Dermis blood vessel endothelial cell (primary cell): ENCODE data around the gene CACNA2D4. TPM values are rescaled to one million over a fixed set of nuclear protein-coding genes. Genes with fewer than 3 reads are reported as not detected.
"Not testable (repeated sequence)": the region's sequence is repeated elsewhere in the genome, so short reads cannot be mapped to it uniquely, and the experiment has no call there.

Source experiments
- DNase-seq: peaks from one replicate; pipeline ENCODE4 v3.0.0; 2010
- total RNA-seq: library from RNA; depleted of rRNA; stranded (reverse); fragments of >200 nt; gene quantifications from 2 replicates; pipeline ENCODE4 v1.2.3, GENCODE V29; 2014

CACNA2D4 gene, protein sequence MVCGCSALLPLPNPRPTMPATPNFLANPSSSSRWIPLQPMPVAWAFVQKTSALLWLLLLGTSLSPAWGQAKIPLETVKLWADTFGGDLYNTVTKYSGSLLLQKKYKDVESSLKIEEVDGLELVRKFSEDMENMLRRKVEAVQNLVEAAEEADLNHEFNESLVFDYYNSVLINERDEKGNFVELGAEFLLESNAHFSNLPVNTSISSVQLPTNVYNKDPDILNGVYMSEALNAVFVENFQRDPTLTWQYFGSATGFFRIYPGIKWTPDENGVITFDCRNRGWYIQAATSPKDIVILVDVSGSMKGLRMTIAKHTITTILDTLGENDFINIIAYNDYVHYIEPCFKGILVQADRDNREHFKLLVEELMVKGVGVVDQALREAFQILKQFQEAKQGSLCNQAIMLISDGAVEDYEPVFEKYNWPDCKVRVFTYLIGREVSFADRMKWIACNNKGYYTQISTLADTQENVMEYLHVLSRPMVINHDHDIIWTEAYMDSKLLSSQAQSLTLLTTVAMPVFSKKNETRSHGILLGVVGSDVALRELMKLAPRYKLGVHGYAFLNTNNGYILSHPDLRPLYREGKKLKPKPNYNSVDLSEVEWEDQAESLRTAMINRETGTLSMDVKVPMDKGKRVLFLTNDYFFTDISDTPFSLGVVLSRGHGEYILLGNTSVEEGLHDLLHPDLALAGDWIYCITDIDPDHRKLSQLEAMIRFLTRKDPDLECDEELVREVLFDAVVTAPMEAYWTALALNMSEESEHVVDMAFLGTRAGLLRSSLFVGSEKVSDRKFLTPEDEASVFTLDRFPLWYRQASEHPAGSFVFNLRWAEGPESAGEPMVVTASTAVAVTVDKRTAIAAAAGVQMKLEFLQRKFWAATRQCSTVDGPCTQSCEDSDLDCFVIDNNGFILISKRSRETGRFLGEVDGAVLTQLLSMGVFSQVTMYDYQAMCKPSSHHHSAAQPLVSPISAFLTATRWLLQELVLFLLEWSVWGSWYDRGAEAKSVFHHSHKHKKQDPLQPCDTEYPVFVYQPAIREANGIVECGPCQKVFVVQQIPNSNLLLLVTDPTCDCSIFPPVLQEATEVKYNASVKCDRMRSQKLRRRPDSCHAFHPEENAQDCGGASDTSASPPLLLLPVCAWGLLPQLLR
- 0.17 and 0.33 TPM in 2 replicates for total RNA-seq

DNA sequence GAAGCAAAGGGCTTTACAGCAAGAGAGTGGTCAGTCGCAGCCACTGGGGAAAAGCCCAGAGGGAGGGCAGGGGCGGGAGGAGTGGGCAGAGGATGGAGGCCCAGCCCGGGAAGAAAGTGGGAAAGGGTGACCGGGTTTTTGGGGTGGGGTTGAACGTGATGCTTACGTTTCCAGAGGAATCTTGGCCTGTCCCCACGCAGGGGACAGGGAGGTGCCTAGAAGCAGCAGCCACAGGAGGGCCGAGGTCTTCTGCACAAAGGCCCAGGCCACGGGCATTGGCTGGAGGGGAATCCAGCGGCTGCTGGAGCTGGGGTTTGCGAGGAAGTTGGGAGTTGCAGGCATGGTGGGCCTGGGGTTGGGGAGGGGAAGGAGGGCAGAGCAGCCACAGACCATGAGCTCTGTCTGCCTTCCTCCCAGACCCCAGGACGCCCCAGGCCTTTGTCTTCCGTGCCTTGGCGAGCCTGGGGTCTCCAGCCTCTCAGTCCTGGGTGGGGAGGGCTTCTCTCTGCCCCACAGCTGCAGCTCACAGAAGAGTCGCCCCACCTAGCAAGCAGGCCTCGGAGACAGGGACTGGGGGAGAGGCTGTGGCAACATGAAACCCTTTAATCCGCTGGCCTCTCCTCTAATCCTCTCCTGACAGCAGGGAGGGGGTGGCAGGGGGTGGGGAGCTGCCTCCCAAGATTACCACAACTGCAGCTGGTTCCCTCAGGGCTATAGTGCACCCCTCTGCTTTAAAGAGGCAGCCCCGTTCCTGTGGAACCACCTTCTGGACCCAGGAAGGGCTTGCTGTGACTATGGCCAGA lies at the start of gene CACNA2D4:
CACNA2D4 (minus strand) TSS at position 572 of the 803 bp plus-strand sequence; CDS start at position 393, 179 bp downstream.
- no peak for DNase-seq

DNA sequence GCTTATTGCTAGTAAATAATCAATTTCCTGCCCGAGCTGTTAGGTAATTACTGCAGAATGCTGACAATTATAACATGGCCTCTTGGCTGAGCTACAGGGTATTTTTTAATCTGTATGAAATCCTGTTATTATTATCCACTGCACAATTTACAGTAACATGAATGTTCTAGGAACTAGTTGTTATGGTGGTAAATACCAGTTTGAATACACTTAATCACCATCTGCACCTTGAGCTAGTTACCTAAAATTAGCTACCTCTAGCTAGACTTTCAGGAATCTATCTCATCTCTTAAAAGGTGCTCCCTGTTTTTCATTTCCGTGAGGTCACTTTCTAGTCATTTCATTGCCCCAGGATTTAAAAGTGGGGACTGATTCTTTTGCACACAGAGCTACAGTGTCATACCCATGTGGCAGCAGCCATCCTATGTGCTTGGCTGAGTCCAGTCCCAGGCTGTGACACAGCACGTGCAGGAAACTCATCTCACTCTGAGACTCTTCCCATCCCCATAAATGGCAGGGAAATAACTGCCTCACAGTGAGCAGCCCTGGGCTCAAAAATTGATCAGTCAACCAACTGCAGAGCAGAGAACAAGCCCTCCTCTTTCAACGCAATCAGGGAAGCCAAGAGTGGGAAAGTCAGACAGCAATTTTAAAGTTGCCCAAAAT lies 48.2 kb upstream of the CACNA2D4 start:
- DNase-seq, result no peak

DNA sequence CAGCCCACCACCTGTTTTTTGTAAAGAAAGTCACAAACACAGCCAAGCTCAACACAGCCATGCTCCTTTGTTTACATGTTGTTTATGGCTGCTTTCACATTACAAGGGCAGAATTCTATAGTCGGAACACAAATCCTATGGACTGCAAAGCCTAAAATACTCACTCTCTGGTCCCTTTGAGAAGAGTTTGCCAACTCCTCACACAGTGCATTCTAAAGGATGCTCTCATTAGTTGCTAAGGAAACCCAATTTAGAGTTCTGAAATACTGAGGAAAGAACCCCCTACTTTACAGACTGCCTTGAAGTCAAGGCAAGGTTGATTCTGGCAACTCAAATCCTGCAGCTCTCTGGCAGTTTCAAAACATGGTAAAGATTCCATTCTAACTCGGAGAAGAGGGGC lies 47.5 kb upstream of the CACNA2D4 start:
- DNase-seq, result no peak

DNA sequence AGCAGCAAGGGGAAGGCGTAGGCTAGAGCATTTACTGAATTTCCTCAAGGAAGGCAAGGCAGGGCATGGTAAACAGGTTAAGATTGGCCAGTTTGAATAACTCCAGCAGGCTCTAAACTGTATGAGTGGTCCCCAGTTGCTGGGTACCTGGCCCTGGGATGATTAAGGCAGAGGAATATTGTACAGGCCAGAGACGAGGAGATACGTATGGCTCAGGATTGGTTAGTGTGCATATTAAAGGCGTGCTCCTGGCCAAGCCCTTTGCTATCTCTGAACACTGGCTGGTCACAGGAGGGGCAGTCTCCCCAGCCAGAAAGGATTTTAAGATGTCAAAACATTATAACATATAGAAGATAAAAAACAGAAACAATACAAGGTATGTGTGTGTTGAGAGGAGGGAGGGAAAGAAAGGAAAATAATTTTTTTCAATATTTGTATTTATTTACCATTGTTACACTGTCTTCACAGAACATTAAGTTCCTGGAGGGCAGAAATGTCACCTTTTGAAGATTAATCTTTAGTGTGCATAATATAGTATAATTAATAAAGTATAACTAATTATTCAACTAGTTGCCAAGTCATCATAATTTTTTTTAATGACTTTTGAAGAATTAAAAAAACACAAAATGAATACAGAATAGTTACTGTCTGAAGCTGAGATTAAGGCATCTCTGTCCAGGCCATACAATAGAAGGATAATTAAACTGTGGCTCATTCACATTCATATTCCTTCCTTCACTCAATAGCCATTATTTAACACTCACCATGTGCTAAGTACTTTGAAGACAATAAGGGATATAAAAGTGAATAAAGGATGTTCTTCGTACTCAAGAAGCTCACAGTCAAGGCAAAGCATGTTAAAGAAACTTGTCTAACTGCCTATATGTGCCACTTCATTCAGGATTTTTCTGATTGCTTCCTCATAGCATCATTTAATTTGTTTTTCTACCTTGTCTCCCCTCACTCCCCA lies 43.9 kb upstream of the CACNA2D4 start:
- no peak for DNase-seq

DNA sequence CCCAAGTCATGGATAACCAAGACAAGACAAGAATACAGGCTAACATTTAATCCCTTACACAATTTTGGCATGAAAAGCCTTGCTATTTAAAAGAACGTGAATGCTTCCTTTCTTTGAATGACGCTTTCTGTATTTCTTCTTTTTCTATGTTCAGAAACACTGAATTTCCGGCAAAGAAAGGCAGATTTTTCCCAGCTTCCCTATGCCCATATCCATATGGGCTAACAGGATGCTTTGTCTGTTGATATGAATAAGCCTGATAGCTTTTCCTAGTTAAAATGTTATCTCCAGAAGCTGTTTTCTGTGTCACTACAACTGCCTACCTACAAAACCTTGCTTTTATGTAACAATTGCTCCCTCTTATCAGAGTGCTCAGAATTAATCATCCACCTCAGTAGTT lies 38.3 kb upstream of the CACNA2D4 start:
- DNase-seq, result no peak

DNA sequence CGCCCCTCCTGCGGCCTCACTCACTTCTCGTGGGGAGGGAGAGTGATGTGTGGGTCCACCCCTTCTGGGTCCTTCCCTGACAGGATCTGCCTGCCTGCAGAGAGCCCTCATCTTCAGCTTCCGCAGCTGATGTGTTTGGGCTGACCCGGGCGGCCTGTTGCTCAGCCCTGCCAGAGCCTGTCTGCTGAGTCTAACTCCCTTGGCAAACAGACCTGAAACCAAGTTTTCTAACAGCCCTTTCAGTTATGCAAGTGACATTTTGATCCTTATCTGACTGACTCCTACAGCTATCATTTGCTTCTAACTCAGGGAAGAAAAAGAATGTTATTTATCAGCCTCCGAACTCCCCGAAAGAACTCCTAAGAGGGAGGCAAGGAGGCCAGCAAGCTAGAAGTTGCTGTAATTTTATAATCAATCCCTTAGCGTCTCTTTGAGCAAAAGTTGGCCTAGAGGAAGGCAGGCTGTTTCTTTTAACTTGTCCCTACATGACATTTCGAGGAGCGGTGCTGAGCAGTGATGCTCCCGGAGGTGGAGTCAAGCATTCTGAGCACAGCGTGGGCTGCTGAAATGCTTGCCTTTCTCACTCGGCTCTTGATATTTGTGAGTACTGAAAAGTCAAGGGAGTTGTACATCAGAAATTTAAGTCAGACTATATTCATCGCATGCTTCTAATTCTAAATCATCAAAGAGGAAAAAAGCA lies 31.5 kb upstream of the CACNA2D4 start:
- DNase-seq, result no peak

DNA sequence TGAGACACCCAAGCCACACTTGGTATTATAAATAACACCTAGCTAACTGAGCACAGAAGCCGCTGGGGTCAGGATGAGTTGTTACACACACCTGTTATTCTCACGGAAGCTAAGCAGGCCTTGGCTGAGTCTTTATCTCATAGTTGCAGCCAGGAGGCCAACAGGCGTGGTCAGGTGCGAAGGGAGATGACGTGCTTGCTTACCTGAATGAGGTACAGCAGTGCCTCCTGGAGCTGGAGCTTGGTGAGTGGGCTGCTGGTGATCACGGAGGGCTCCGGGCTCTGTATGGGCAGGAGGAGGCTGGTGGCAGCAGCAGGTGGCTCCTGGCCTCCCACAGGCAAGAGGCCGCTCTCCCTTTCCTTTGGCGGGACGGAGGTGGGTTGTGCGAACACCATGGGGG lies 30.4 kb upstream of the CACNA2D4 start:
- DNase-seq, result no peak

DNA sequence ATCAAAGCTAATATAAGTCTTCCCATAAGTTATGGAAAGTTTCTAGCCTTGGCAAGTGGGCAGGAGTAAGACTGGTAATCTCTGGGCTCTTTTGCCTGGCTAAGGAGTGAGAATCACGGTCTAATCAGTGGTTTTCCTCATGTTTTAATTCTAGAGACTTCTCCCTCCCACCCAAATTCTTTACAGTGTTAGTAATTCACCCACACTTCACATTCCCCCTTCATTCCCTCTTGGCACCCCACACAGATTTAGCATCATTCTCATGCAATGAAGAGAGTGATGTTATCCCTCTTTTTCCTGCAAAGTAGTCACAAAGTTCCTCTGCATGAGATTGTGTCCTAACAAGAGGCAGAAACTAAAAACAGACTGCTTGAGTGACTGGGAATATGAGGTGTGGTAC lies 28.6 kb upstream of the CACNA2D4 start:
- no peak for DNase-seq

DNA sequence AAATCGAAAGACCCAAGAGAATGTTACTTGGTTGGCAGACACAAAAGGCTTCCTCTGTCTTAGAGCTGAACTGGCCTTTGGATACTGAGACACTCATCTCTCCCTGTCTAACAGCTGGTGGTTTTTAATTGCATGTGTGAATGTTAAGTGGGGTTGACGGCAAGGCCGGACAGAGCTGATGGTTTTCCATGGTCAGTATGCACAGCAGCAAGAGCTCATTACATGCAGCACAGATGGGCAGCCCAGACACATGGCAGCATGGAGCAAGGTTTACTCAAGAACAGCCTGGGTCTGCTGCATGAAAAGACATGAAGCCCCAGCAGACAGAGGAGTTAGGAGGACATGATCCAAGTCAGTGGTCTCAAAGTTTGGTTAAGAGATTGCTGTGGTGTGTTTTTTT lies 27.8 kb upstream of the CACNA2D4 start:
- no peak for DNase-seq

DNA sequence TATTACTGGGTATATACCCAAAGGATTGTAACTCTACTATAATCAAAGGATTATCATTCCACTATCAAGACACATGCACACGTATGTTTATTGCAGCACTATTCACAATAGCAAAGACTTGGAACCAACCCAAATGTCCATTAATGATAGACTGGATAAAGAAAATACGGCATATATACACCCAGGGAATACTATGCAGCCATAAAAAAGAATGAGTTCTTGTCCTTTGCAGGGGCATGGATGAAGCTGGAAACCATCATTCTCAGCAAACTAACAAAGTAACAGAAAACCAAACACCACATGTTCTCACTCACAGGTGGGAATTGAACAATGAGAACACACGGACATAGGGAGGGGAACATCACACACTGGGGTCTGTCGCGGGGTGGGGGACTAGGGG lies 27.1 kb upstream of the CACNA2D4 start:
- DNase-seq, result not testable (repeated sequence)

DNA sequence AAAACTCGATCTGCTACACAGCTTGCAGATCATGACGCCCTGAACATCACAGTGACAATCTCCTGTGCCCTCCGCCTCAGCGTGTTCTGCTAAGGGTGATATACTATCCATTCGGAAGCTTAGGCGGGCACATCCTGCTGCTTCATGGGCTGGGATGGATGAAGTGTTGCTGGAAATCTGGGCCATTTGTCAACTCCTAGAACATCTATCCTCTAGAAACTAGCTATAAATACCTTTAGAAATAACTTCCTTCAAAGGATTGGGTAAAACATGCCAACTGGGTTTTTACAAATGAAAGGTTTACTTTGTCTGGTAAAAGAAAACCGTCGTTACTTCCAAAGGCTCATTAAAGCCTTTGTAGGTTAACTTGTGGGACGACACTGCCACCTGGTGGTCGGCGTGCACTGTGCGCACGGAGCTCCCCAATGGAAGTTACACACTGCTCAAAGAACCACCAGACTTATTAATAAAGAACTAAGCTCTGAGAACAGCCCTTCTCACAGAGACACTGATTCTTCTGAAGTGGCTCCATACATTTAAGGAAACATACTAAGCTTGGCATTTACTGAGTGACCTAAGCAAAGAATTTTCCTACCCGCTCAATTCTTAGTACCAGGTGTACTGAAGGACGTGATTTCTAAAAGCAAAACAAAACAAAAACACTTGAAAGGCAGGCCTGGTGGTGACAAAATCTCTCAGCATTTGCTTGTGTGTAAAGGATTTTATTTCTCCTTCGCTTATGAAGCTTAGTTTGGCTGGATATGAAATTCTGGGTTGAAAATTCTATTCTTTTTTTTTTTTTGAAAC lies 21.6 kb upstream of the CACNA2D4 start:
- DNase-seq, result peak; percentile 90

DNA sequence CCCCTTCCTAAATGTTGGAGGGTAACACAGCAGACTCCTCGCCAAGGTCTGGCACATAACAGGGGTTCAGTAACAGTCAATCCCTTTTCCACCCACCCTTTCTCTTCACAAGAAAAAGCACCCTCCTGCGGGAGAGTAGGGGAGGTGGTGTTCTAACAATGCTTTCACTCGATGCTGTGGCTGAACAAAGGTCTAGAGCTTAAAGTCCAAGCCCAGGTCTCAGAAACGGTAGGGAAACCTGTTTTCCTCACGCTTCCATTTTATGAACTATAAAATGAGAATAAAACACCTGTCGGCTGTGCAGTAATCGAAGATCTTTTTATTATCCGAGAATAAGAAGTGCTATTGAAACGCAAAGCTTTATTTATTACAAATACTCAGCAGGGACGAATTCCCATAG lies 20.9 kb upstream of the CACNA2D4 start:
- DNase-seq, result no peak

DNA sequence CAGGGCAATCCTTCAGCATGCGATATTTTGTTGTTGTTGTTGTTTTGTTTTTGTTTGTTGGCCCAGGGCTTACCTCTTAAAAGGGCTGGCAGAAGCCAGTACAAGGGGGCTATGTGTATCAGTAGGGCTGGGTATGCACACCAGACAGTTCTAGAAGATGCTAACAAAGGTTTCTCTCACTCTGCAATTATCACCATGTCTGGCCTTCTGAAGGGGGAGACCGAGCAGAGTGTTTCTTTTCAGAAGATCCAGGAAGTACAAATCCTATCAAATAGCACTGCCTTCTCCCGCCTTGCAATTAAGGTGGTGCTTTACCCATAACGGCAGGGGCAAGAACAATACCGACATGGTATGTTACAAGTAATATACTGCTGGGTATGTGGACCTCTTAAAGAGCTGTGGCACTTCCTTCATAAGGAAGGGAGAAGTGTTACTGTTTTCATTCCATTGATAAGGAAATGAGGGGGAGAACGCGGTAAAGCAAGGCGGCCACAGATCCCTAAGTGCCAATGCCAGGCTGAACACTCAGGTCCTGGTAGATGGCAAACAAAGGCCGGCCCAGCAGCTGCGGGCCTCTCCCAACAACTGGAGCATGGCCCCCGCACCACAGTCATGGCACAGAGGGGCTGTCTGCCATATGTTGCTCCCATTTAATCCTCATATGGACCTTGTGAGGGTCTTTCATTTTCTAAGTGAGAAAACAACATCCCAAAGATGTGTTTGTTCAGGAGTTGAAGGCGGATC lies 19.2 kb upstream of the CACNA2D4 start:
- no peak for DNase-seq

DNA sequence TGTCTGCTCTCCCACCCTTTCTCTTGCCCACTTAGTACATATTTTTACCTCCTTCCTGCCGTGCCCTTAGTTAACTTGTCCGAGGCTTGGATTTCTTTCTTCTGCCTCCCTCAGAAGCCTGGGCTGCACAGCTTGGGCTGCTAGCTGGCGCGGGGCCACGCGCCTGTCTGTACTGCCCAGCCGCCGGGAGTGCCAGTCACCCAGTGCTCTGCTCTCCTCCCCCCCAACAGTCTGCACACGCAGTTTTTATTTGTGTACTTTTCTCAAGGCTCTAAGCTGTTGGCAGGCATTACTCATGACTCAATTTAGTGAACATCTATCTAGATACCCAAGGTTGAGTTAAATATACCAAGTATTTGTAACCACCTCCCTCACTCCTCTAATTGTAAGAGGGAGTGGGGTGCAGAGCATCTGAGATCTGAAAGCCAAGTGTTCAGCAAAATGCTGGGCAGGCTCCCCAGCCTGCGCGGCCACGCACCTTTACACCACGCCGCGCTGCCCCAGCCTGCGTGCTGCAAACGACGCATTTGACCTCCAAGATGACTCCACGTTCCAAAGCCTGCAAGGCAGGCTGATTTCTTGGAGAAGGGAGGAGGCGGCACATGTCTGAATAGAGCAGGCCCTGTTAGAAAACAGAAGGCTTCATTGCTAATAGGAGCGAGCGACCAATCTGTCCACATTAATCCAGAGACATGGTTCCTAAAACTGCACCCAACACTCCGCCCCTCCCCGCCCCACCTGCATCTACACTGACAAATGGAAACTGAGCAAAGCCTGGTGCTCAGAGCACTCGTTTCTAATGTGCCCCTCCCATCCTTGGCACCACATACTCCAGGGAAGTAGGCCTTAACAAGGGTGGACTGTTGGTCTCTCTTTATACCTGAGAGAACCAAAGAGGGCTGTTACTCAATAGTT lies 18.2 kb upstream of the CACNA2D4 start:
- DNase-seq, result peak; percentile 24

DNA sequence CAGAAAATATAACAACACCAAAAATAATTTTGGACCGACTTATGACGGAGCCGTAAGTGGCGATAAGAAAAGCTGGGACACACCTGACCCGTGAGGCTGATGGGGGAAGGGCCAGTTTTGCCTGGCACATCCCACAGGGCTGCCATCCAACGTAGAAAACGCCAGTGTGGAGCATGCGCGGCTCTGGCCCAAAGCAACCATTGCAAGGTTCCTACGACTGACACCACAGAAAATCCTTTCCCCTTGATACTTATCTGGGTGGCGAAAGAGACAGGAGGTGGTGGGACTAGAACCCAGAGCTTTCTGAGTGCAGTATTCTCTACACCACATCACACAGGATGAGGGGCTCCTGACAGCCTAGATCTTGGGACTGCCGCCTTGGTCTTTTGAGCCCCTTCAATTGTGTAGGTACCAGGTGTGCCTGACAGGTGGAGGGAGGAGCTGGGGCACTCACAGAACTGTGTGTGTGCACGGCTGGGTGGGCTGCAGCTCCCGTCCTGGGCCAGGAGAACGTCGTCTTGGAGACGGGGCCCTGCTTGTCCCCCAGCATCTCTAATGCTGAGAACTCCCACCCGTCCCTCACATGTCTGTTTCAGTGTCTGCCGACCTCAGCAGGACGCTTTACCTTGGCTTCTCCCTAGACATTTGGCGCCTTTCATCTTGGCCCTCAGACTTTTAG lies 17.4 kb upstream of the CACNA2D4 start:
- DNase-seq, result no peak

DNA sequence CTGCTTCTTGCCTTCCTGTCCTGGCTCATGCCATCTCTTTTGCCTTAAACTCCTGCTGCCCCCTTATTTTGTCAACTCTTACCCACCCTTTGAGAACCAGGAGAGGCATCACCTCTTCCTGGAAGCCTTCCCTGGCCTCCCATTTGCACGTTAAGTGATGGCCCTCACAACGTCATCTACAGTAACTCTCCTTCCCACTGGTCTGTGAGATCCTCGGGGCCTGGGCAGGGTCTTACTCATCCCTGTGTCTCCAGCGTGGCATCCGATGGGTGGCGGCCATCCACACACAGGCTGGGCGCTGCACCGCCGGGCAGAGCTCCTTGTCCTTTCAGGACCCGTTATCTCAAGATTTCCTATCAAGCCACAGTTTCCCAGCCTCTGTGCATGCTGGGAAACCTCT lies 16.8 kb upstream of the CACNA2D4 start:
- no peak for DNase-seq

DNA sequence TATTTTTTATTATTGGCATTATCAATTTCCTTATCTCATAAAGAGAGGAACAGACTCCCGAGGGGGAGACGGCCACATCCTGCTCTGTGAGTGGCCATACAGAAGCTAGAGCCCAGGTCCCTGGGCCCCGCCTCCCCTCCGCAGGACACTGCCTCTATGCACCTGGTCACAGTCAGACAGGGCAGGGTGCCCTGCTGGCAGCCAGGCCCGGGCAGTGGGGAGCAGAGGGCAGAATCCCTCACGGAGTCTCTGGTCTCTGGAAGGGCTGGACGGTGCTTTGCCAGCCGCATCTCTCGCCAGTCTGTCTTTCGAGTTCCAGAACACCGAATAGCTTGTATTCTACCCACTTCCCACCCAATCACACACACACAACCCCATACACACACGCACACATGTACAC lies 16.4 kb upstream of the CACNA2D4 start:
- DNase-seq, result no peak
